GM21367 (cell line): ENCODE data around the gene PLXNA2.
A peak's percentile ranks its signal among the peaks of the same experiment; 100 is the strongest.

Experiments used
- ATAC-seq: cut with Tn5 transposase; IDR thresholded peaks from one replicate; pipeline ENCODE4 v1.9.1; 2021; ENCODE audit not compliant: unreplicated experiment

The PLXNA2 gene

DNA sequence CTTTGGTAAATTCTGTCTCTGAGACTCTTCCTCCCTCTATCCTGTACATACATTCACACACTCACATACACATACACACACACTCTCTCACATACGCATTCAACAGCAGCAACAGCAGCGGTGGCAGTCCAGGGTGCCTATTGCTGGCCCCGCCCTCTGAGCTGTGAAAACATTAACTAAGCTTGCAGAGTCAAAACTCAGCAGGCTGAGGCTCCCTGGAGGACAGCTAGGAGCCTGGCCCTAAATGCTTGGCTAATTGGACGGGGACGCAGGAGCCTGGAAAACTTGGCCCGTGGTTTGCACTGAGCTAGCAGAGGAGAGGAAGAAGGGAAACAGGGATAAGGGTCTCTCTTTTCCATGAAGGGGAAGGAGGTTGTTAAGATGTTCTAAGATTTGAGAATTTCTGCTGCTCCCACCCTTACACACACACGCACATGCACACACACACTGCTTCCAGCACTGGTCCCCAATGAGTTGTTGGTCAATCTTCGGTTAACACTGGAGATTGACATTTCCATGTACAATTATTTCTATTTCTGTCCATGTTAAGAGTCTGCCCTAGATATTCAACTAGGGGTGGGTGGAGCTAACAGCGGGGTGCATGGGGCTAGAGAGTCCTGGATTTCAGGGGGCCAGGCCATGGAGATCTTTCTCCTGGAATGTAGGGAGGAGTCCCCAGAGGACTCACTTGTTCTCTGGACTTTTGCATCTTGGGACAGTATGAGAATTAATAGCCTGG lies 94.2 kb downstream of the PLXNA2 start:
- ATAC-seq: no peak

- no peak for ATAC-seq
Observed at GRCh38 chr1:208149213-208149612, 95.0 kb downstream of the PLXNA2 start.

- no peak for ATAC-seq
Observed at GRCh38 chr1:208148380-208148779, 95.8 kb downstream of the PLXNA2 start.

DNA sequence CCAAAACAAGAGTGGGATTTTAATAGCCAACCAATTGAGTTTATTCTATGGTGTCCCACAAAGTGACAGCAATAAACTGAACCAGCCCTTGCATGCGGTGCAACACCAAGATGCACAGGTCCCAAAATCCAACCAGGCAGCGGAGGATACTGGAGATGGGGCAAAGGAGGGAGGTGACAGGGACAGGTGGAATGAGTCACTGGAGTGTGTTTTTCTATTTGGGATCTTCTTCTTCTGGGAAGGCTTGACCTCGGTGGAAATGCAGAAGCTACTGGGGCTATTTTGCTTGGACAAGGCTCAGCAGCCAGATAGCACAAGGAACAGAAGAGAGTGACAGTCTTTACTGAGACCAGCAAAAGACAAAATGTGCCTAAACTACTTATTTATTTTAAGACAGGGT lies 97.5 kb downstream of the PLXNA2 start:
- ATAC-seq: no peak

DNA sequence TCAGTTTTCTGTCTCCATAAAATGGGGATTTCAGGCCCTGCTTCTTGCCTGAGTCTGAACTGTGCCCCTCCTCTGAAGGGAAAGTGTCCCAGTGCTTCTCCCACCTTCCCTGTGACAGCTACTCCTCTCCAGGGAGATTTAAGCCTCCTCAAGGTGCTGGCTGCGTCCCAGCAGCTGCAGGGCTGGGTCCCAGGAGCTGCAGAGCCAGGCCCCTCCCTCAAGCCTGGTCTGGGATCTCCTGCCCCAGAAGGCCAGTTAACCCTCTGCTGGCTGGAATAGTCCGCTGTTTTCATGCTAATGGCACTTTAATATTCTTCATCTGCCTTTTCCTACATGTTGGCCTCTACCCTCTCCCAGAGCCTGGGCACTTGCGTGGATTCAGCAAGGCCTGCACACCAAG lies 99.0 kb downstream of the PLXNA2 start:
- no peak for ATAC-seq

DNA sequence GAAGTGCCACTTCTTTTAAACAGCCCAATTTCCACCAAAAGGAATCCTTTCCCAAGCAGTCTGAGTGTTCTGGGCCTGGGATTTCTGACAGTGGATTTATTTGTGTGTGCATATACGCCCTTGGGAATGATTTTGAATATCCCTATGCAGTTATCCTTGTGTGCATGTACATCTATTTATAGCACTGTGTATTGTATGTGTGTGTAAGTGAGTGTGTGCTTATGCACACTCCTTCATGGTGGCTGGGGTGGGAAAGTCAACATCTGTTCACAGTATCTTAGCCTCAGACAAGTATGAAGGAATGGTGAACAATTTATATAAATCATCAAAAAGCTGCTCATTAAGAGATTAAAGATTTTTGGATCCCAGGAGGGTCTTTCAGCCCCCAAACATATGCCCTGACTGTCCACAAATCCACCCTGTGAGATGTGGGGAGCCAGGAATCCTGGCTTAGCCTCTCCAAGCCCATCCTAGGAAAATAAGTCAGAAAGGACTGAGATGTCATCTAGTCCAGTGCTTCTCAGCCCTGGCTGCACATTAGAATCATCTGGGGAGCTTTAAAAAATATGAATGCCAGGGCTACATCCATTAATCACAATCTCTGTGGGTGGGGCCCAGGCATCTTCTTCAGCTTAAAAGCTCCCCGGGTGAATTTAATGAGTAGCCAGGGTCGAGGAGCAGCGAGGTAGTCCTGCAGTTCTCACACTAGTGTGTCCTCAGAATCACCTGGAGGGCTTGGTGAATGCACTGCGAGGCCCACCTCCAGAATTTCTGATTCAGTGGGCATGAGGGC lies 101.4 kb downstream of the PLXNA2 start:
- no peak for ATAC-seq

DNA sequence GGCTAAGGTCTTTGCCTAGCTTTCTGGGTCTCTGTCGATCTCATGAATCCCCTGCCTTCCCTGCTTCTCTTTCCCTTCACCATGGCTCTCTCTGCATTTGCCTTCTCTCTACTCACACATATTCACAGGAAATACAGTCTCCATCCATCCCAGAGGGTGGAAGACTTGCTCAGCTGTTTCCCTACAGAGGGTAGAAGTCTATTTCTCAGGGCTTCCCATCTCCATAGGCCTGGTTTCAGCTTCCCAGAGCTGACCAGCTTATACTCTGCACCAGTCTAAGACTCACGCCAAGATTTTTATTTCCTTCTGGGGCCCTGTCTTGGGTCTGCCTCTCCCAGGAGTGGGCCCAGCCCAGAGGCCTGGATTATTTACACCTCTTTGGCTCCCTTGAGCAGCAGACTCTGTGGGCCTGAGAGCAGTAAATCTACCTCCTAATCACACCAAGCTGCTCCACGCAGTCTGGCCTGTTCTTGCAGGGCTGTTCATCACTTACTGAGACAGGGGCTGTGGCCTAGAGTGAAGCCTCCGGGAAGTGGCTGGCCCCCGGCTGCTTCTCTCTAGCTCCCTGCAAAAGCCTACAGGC lies 102.5 kb downstream of the PLXNA2 start:
- ATAC-seq: no peak

GRCh38 chr1:208139434-208140045 lies 104.6 kb downstream of the PLXNA2 start:
- no peak for ATAC-seq

- no peak for ATAC-seq
Observed at GRCh38 chr1:208137193-208137592, 107.0 kb downstream of the PLXNA2 start.

GRCh38 chr1:208136459-208137182 lies 107.6 kb downstream of the PLXNA2 start:
- no peak for ATAC-seq

DNA sequence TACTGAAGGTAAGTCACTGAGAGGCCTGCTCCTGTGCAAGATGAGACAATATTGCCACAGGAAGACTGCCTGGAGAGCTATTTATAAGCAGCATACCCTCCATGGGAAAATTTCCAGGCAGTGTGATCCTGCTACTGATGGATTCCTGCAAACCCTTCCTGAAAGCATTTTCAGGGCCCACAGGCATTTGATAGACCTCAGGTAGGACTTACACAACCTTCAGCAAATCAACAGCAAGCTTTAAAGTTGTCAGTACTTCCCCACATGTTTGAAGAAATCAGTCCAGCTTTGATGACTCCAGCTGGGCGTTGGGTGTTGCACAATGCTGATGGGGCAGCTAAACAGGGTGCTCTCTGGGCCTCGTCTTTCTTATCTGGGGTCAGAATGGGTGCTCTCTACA lies 108.8 kb downstream of the PLXNA2 start:
- ATAC-seq: no peak

- no peak for ATAC-seq
Observed at GRCh38 chr1:208134491-208134890, 109.7 kb downstream of the PLXNA2 start.

DNA sequence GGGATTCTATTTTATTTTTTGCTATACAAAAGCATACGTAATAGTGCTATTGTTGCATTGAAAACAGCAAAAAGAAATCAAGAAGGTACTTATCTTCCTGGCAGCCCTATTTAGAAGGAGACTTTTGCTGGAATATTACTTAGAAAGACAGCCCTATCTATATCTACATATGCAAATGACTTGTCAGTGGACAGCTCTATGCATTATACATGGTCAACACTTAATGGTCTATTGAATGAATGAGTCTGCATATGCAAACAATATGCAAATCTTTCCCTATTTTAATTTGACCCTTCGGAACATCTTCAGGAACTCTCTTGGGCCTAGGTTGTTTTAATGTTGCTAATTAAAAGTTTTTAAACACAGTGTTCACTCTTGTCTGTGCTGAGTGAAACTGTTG lies 110.8 kb downstream of the PLXNA2 start:
- no peak for ATAC-seq

- peak; percentile 92 for ATAC-seq
Observed at GRCh38 chr1:208132287-208132882, 111.8 kb downstream of the PLXNA2 start.

DNA sequence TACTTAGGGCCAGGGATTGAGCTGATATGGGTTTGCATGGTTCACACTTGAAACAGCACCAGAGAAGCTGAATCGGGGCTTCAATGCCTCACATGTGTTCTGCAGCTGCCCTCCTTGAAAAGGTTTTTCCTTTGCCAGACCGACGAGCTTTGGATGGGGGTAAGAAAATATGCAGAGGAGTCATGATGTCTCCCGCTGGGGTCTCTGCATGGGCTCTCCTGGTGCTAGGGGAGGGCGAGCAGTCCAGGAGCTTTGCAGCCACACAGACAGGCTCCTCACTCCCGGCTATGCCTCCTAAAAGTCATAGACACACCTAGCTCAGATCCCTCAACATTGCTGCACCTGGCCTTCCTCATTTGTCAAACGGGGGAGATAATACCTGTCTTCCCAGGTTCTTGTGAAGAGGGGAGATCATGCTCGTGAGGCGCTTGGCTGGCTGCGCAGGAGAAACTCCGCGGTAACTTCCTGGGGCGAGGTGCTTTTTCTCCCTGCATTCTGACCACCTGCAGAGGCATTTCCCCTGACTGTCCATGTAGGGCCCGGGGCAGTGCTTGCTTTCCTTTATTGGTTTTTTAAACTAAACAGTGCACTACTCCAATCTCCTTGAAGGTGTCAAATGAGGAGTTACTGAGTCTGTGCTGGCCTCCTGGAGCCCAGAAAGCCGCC lies 112.4 kb downstream of the PLXNA2 start:
- ATAC-seq: no peak

GRCh38 chr1:208129487-208129886 lies 114.7 kb downstream of the PLXNA2 start:
- ATAC-seq: no peak

DNA sequence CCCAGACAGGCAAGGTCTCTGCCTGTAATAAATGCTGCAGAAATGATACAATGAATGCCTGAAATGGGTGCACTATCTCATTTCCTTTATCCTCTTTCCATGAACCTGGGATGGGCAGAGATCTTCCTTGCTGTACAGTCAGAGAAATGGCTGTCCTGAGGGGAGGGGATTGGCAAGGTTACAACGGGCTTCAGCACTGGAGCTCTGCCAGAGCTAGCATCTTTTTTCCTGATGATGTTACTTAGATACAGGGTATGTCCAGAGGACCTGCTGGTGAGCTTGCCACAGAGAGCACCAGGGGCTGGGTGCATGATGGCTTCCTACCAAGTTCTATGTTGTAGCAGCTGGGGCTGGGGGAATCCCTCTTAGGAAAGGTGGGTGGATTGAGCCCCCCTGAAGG lies 115.1 kb downstream of the PLXNA2 start:
- ATAC-seq: no peak

- no peak for ATAC-seq
Observed at GRCh38 chr1:208127792-208128529, 116.2 kb downstream of the PLXNA2 start.

DNA sequence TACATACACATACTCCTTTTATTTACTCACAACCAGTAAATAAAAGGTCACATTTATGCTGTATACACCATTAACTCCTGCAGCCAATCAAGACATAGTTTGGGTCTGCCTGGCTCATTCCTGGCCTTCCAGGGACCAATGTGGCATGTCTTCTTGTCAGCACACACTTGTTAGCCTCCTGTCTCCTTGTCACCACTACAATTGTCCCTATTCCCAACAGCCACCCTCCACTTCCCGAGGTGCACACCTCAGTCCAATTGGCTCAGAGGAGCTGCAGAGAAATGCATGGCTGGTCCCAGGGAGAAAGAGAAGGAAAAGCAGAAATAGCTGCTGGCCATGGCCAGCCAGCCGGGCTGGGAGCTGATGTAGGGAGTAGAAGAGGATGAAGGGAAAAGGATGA lies 116.9 kb downstream of the PLXNA2 start:
- ATAC-seq: no peak
